ENCODE results near the gene C1orf53. TPM values are rescaled to one million over a fixed set of nuclear protein-coding genes. Genes with fewer than 3 reads are reported as not detected.

Gene C1orf53
- total and polyA plus RNA-seq, 2 of the 4 experiments (the other 2 are of a cell fraction) = 4.8 to 7.0 TPM

- Histone ChIP-seq H4K91ac (ENCODE audit: insufficient read depth, low read depth, low read length) (no peak overlapping the region), H3K9ac (ENCODE audit: low read depth, low read length) (no peak overlapping the region), H2BK15ac (ENCODE audit: low read depth, low read length) (no peak overlapping the region), H3K23ac (ENCODE audit: low read depth, low read length) (no peak overlapping the region), H4K5ac (ENCODE audit: low read depth, low read length) (no peak overlapping the region), H3K4me1 (ENCODE audit: control insufficient read depth, insufficient read depth, low read length) (peaks cover 14% of the 10 kb centered on the region; the same call in 1 of the 2 replicates), H3K18ac (ENCODE audit: low read depth, low read length) (no peak overlapping the region), H3K27ac (ENCODE audit: insufficient read depth, low read length) (no peak overlapping the region), H3K36me3 (ENCODE audit: control insufficient read depth, insufficient read depth, low read length) (no peaks in the 10 kb centered on the region), H3K56ac (ENCODE audit: extremely low read depth, insufficient read depth, low read length) (no peak overlapping the region), H2BK120ac (ENCODE audit: low read depth, low read length) (no peak overlapping the region), H2BK20ac (ENCODE audit: low read depth, low read length) (no peak overlapping the region), H3K27me3 (ENCODE audit: control insufficient read depth, insufficient read depth, low read length) (peaks cover 71% of the 10 kb centered on the region), H2BK5ac (ENCODE audit: low read depth, low read length, poor library complexity, severe bottlenecking) (no peak overlapping the region), H3K9me1 (ENCODE audit: insufficient read depth, low read length) (0 out of 2 replicates have a peak, but pooled peaks cover 4% of the 10 kb centered on the region), H2AK9ac (replicated peaks; ENCODE audit: low read depth, low read length, poor library complexity) (no peak overlapping the region), H2AFZ (replicated peaks; ENCODE audit: low read length, poor library complexity) (no peak overlapping the region), H4K20me1 (ENCODE audit: insufficient read depth, low read length) (no peaks in the 10 kb centered on the region), H3K4me3 (ENCODE audit: insufficient read depth, low read depth, low read length) (no peak overlapping the region), H3K4me2 (ENCODE audit: low read depth, low read length) (no peak overlapping the region), H3K14ac (replicated peaks; ENCODE audit: low read depth, low read length) (no peak overlapping the region), H4K8ac (ENCODE audit: low read depth in 2 of 2, low read length in 2 of 2) (no peak overlapping the region), H3K79me1 (ENCODE audit: low read depth in 1 of 2, low read length in 2 of 2) (no peaks in the 10 kb centered on the region), H3K9me3 (ENCODE audit: control insufficient read depth, insufficient read depth, low read length) (peaks cover 9% of the 10 kb centered on the region; the same call in 1 of the 2 replicates), H2AK5ac (ENCODE audit: low read depth, low read length) (no peak overlapping the region), H3K4ac (ENCODE audit: low read depth, low read length) (no peak overlapping the region)
- intact Hi-C loops (cut with micrococcal nuclease) (no loop called here), in situ Hi-C loops (cut with MboI; ENCODE audit: low sequenced_read_pairs) (loop anchor here (25.0 kb wide), 1 partner anchor 778 kb away; no protein-coding TSS in a partner anchor), dilution Hi-C loops (cut with HindIII; ENCODE audit: low sequenced_read_pairs, unreplicated experiment) (no loop called here)
- 0% methylated on average over 1 of the region's 8 CpGs; no CpG with 5 or more reads in 1 of the 2 experiments for WGBS, 2 experiments (ENCODE audit: extremely low coverage in 2 of 2, insufficient read length in 1 of 2)
- CTCF ChIA-PET = no interaction called here
- ATAC-seq (ENCODE audit: low read depth) (no peak), DNase-seq (no peak)
- POLR2A ChIA-PET (ENCODE audit: unreplicated experiment) = no interaction called here
- no TSS peak for BruUV-seq (replicated peaks)
- TF ChIP-seq, protein P1, sequence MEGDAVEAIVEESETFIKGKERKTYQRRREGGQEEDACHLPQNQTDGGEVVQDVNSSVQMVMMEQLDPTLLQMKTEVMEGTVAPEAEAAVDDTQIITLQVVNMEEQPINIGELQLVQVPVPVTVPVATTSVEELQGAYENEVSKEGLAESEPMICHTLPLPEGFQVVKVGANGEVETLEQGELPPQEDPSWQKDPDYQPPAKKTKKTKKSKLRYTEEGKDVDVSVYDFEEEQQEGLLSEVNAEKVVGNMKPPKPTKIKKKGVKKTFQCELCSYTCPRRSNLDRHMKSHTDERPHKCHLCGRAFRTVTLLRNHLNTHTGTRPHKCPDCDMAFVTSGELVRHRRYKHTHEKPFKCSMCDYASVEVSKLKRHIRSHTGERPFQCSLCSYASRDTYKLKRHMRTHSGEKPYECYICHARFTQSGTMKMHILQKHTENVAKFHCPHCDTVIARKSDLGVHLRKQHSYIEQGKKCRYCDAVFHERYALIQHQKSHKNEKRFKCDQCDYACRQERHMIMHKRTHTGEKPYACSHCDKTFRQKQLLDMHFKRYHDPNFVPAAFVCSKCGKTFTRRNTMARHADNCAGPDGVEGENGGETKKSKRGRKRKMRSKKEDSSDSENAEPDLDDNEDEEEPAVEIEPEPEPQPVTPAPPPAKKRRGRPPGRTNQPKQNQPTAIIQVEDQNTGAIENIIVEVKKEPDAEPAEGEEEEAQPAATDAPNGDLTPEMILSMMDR (conservative IDR thresholded peaks at IDR 0.05; ENCODE audit: low read depth, low read length) = no peak
- TF ChIP-seq MAZ (IDR thresholded peaks at IDR 0.05; ENCODE audit: borderline replicate concordance, low read depth, low read length) (no peak), MAFK (IDR thresholded peaks at IDR 0.05; ENCODE audit: low read depth, low read length) (no peak), SMC3 (IDR thresholded peaks at IDR 0.05; ENCODE audit: low read depth, low read length) (no peak), RAD21 (IDR thresholded peaks at IDR 0.05; ENCODE audit: low read length) (no peak), FOS (IDR thresholded peaks at IDR 0.05; ENCODE audit: low read depth, low read length) (no peak), USF2 (IDR thresholded peaks at IDR 0.05; ENCODE audit: low read depth, low read length) (no peak), POLR2A (IDR thresholded peaks at IDR 0.05; ENCODE audit: low read depth, low read length) (no peak), NFE2L2 (IDR thresholded peaks at IDR 0.05; ENCODE audit: low read depth, low read length) (no peak), RCOR1 (IDR thresholded peaks at IDR 0.05; ENCODE audit: insufficient replicate concordance, low read length) (no peak), CHD1 (IDR thresholded peaks at IDR 0.05; ENCODE audit: low read depth, low read length) (no peak), RFX5 (IDR thresholded peaks at IDR 0.05; ENCODE audit: low read depth, low read length) (no peak), BHLHE40 (IDR thresholded peaks at IDR 0.05; ENCODE audit: low read depth, low read length) (no peak)
- TF ChIP-seq, protein P2, sequence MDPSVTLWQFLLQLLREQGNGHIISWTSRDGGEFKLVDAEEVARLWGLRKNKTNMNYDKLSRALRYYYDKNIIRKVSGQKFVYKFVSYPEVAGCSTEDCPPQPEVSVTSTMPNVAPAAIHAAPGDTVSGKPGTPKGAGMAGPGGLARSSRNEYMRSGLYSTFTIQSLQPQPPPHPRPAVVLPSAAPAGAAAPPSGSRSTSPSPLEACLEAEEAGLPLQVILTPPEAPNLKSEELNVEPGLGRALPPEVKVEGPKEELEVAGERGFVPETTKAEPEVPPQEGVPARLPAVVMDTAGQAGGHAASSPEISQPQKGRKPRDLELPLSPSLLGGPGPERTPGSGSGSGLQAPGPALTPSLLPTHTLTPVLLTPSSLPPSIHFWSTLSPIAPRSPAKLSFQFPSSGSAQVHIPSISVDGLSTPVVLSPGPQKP (IDR thresholded peaks at IDR 0.05; ENCODE audit: borderline replicate concordance, low read depth, low read length) = no peak
These were observed 7.0 kb downstream of the C1orf53 start for GRCh38 chr1:197909384-197909783.
